HCT116 (cell line): ENCODE measurements around the gene SEMA5B. TPM values are rescaled to one million over a fixed set of nuclear protein-coding genes. Genes with fewer than 3 reads are reported as not detected.

Source experiments
- ATAC-seq: fragments of 200-7000 bp; cut with Tn5 transposase; 2 replicates; pipeline ENCODE4 v1.9.1; 2020; ENCODE audit warnings: mild to moderate bottlenecking, moderate library complexity
- BruUV-seq: library from RNA; stranded (reverse); fragments of 400-500 nt; replicated peaks from 2 replicates; lab custom pipeline; 2021; lab: Mats Ljungman, UMichigan
- CTCF ChIA-PET: fragments of 300-600 bp; sonication (Branson Sonifier 250); formaldehyde crosslinking; loops from one replicate; lab custom pipeline; 2021; ENCODE audit warnings: antibody characterized with exemption; lab: Charles Lee
- POLR2A ChIA-PET: fragments of 300-600, 350-600 bp; sonication (Branson Sonifier 250); formaldehyde crosslinking; loops from one replicate; lab custom pipeline; 2021; ENCODE audit warnings: antibody characterized with exemption; lab: Charles Lee
- RAD21 ChIA-PET, 2 experiments: fragments of 300-600 bp; sonication (Branson Sonifier 250); formaldehyde crosslinking; loops; one replicate each; lab custom pipeline; 2023; ENCODE audit warnings: low total read pairs in 2 of 2; ENCODE audit not compliant: uncharacterized antibody in 2 of 2, unreplicated experiment in 2 of 2, low non-redundant PET in 1 of 2; lab: Charles Lee
- DNase-seq: peaks from one replicate; pipeline ENCODE4 v3.0.0-alpha.2; 2010; ENCODE audit warnings: low read depth, low spot score
- H2AFZ ChIP-seq: fragments of 200-600 bp; shearing (Covaris generic), sonication (generic); 2 replicates; pipeline ENCODE4 v1.6.1; 2017; ENCODE audit warnings: low read depth, mixed run types, mixed read lengths, antibody characterized with exemption, low read length; ENCODE audit not compliant: poor library complexity, severe bottlenecking
- H3K27ac ChIP-seq: 2 replicates; pipeline ENCODE4 v1.5.1; 2012; ENCODE audit warnings: low read depth, low read length
- H3K27me3 ChIP-seq: fragments of 200-600 bp; sonication (generic); 2 replicates; pipeline ENCODE4 v1.6.1; 2016; ENCODE audit warnings: mixed run types, low read length, mixed read lengths; ENCODE audit not compliant: insufficient read depth
- H3K36me3 ChIP-seq, 2 experiments: fragments of 200-500 bp in 1 of 2; fragments of 200-600 bp in 1 of 2; sonication (Bioruptor generic) in 1 of 2; sonication (generic) in 1 of 2; 2 replicates each; pipeline versions ENCODE4 v1.5.1 to v1.6.1; 2014 to 2016; ENCODE audit warnings: low read length in 2 of 2, inconsistent platforms in 1 of 2, mixed read lengths in 1 of 2, mixed run types in 1 of 2; ENCODE audit not compliant: insufficient read depth in 2 of 2, control insufficient read depth in 1 of 2
- H3K4me1 ChIP-seq, 2 experiments: fragments of 200-600 bp in 1 of 2; sonication (generic) in 1 of 2; 2 replicates each; pipeline versions ENCODE4 v1.5.1 to v1.6.1; 2012 to 2017; ENCODE audit warnings: low read length in 2 of 2, inconsistent platforms in 1 of 2, mild to moderate bottlenecking in 1 of 2, mixed read lengths in 1 of 2, mixed run types in 1 of 2, moderate library complexity in 1 of 2; ENCODE audit not compliant: insufficient read depth in 2 of 2, control insufficient read depth in 1 of 2
- H3K4me2 ChIP-seq: fragments of 200-600 bp; sonication (generic); 2 replicates; pipeline ENCODE4 v1.6.1; 2017; ENCODE audit warnings: mixed run types, low read length, mixed read lengths
- H3K4me3 ChIP-seq, 2 experiments: fragments of 200-600 bp in 1 of 2; sonication (generic) in 1 of 2; replicated peaks in 1 of 2; 2 replicates each; pipeline ENCODE4 v1.5.1; 2011 to 2016; ENCODE audit warnings: low read length in 2 of 2, control low read depth in 1 of 2, low read depth in 1 of 2, mild to moderate bottlenecking in 1 of 2, mixed read lengths in 1 of 2, mixed run types in 1 of 2
- H3K79me2 ChIP-seq: fragments of 200-600 bp; sonication (generic); 2 replicates; pipeline ENCODE4 v1.6.1; 2017; ENCODE audit warnings: mild to moderate bottlenecking, mixed run types, low read length, moderate library complexity, mixed read lengths; ENCODE audit not compliant: insufficient read depth
- H3K9ac ChIP-seq: fragments of 200-600 bp; sonication (generic); 2 replicates; pipeline ENCODE4 v1.6.1; 2016; ENCODE audit warnings: low read length, mixed read lengths
- H3K9me2 ChIP-seq: fragments of 200-600 bp; sonication (generic), shearing (Covaris generic); 2 replicates; pipeline ENCODE4 v1.6.1; 2017; ENCODE audit warnings: mixed run types, mild to moderate bottlenecking, moderate library complexity; ENCODE audit not compliant: insufficient read depth
- H3K9me3 ChIP-seq, 2 experiments: fragments of 200-500 bp in 1 of 2; fragments of 200-600 bp in 1 of 2; sonication (Bioruptor generic) in 1 of 2; sonication (generic) in 1 of 2; 2 replicates each; pipeline ENCODE4 v1.6.1; 2014 to 2017; ENCODE audit warnings: low read length in 2 of 2, mixed read lengths in 2 of 2, inconsistent platforms in 1 of 2, low read depth in 1 of 2, mild to moderate bottlenecking in 1 of 2, mixed run types in 1 of 2, moderate library complexity in 1 of 2; ENCODE audit not compliant: control insufficient read depth in 1 of 2, insufficient read depth in 1 of 2
- H4K20me1 ChIP-seq: fragments of 200-600 bp; sonication (generic), shearing (Covaris generic); 2 replicates; pipeline ENCODE4 v1.6.1; 2017; ENCODE audit warnings: mixed run types, mild to moderate bottlenecking, moderate library complexity; ENCODE audit not compliant: insufficient read depth
- ATF3 ChIP-seq: IDR thresholded peaks from 2 replicates; pipeline ENCODE4 v1.6.1; 2012
- CEBPB ChIP-seq: IDR thresholded peaks from 2 replicates; pipeline ENCODE4 v1.6.1; 2012; ENCODE audit warnings: low read depth
- CTCF ChIP-seq, 3 experiments: fragments of 200-600 bp in 1 of 3; sonication (generic) in 1 of 3; IDR thresholded peaks in 2 of 3; conservative IDR thresholded peaks in 1 of 3; 2 replicates each; pipeline ENCODE4 v1.5.1; 2012 to 2017; ENCODE audit warnings: low read depth in 2 of 3, low read length in 2 of 3, antibody characterized with exemption in 1 of 3, borderline replicate concordance in 1 of 3, control low read depth in 1 of 3, mild to moderate bottlenecking in 1 of 3, mixed read lengths in 1 of 3, mixed run types in 1 of 3, moderate library complexity in 1 of 3; ENCODE audit not compliant: insufficient read depth in 1 of 3
- ELF1 ChIP-seq: IDR thresholded peaks from 2 replicates; pipeline ENCODE4 v1.6.1; 2012; ENCODE audit warnings: low read depth, borderline replicate concordance
- EZH2phosphoT487 ChIP-seq: fragments of 200-600 bp; IDR thresholded peaks from 2 replicates; pipeline ENCODE4 v1.6.1; 2018; ENCODE audit warnings: antibody characterized with exemption, borderline replicate concordance
- FOSL1 ChIP-seq: IDR thresholded peaks from 2 replicates; pipeline ENCODE4 v1.6.1; 2012; ENCODE audit warnings: low read depth
- JUND ChIP-seq: IDR thresholded peaks from 2 replicates; pipeline ENCODE4 v1.6.1; 2012
- RAD21 ChIP-seq: IDR thresholded peaks from 2 replicates; pipeline ENCODE4 v1.6.1; 2012; ENCODE audit warnings: low read depth, mild to moderate bottlenecking
- SIN3A ChIP-seq: IDR thresholded peaks from 2 replicates; pipeline ENCODE4 v1.6.1; 2012; ENCODE audit warnings: low read depth
- SP1 ChIP-seq: IDR thresholded peaks from 2 replicates; pipeline ENCODE4 v1.6.1; 2012; ENCODE audit warnings: low read depth
- SRF ChIP-seq: IDR thresholded peaks from 2 replicates; pipeline ENCODE4 v1.6.1; 2012; ENCODE audit warnings: low read depth
- TCF7L2 ChIP-seq: IDR thresholded peaks from 2 replicates; pipeline ENCODE4 v1.7.0; 2011; ENCODE audit warnings: borderline replicate concordance, inconsistent platforms; ENCODE audit not compliant: insufficient read depth, insufficient read length; ENCODE audit errors: extremely low read depth
- YY1 ChIP-seq: IDR thresholded peaks from 2 replicates; pipeline ENCODE4 v1.6.1; 2011; ENCODE audit warnings: low read length, low read depth, moderate library complexity, mild to moderate bottlenecking; ENCODE audit not compliant: insufficient replicate concordance; ENCODE audit errors: extremely low read depth
- ZFX ChIP-seq: fragments of 450-650 bp; IDR thresholded peaks from 2 replicates; pipeline ENCODE4 v1.6.1; 2017
- intact Hi-C: fragments of 100-400 bp; cut with micrococcal nuclease; formaldehyde crosslinking; loops from 2 replicates; pipeline ENCODE4 v1.10.0; 2022
- total RNA-seq: library from RNA; stranded (reverse); gene quantifications from one replicate; pipeline ENCODE4 v1.2.1, GENCODE V29; 2021; ENCODE audit not compliant: unreplicated experiment

Gene SEMA5B
- total RNA-seq, 1 experiment from 2014 or later: 0.15 TPM

DNA sequence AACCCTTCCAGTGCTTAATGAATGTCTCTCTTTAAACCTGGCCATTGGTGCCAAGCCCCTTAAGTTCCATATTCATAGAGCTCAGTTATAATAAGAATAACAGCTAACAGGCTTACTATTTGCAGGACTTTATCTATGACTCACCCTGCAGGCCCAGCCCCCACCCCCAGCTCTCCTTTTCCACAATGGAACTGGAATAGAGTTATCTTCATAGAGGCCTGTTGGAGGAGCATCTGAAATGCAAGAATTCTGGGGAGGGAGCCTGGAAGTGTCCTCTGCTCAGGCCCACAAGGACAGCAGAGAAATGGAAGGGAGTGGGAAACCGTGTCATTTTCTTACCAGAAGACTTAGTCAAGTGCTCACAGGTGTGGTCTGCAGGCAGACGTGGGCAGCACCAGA is 52.8 kb downstream of the SEMA5B start:
- peaks cover 0 to 9% of the 10 kb centered on the region in 2 experiments; a peak in 2 of 4 replicates for H3K4me1 ChIP-seq
- H3K4me3 ChIP-seq: no peak overlapping the region
- H3K9me2 ChIP-seq: no peaks in the 10 kb centered on the region
- no peak overlapping the region for H3K9ac ChIP-seq
- DNase-seq (no peak), ATAC-seq (no peak)
- intact Hi-C loops: no loop called here
- H3K27ac ChIP-seq: no peak overlapping the region
- no peak overlapping the region for H3K4me2 ChIP-seq
- no peaks in the 10 kb centered on the region for H3K79me2 ChIP-seq
- no peak overlapping the region for H2AFZ ChIP-seq
- H3K36me3 ChIP-seq: no peaks in the 10 kb centered on the region
- no peaks in the 10 kb centered on the region for H4K20me1 ChIP-seq
- BruUV-seq: no TSS peak
- ChIA-PET CTCF (no interaction called here), POLR2A (no interaction called here), RAD21 (no interaction called here)
- H3K27me3 ChIP-seq: no peaks in the 10 kb centered on the region
- TF ChIP-seq SRF (no peak), RAD21 (no peak), SP1 (no peak), FOSL1 (no peak), TCF7L2 (no peak), JUND (no peak), ATF3 (no peak), ELF1 (no peak), CEBPB (no peak), SIN3A (no peak), YY1 (no peak), EZH2phosphoT487 (no peak), ZFX (no peak), CTCF (IDR thresholded peaks at IDR 0.05 in 2 of 3, conservative IDR thresholded peaks at IDR 0.05 in 1 of 3; ENCODE audit: borderline replicate concordance in 1 of 3, insufficient read depth in 1 of 3, low read depth in 2 of 3, low read length in 2 of 3) (no peak)
- H3K9me3 ChIP-seq: no peaks in the 10 kb centered on the region
